KOPT-K1 (cell line): Measurements from ENCODE around the gene EIF4E3.

ENCODE experiments used
- H3K27ac ChIP-seq: fragments of 200-600 bp; sonication (generic); 2 replicates; pipeline ENCODE4 v1.5.1; 2016; ENCODE audit warnings: antibody characterized with exemption, mild to moderate bottlenecking, low read depth, low read length; ENCODE audit not compliant: poor library complexity, severe bottlenecking
- H3K36me3 ChIP-seq: fragments of 200-600 bp; sonication (generic); 2 replicates; pipeline ENCODE4 v1.5.1; 2017; ENCODE audit warnings: antibody characterized with exemption, mild to moderate bottlenecking, low read length, moderate library complexity; ENCODE audit not compliant: insufficient read depth
- H3K9me3 ChIP-seq: fragments of 200-600 bp; sonication (generic); 2 replicates; pipeline ENCODE4 v1.5.1; 2017; ENCODE audit warnings: antibody characterized with exemption, low read length, mild to moderate bottlenecking; ENCODE audit not compliant: insufficient read depth, poor library complexity, severe bottlenecking

Gene EIF4E3

GRCh38 chr3:71684757-71685386 is 40.3 kb downstream of the EIF4E3 start:
- H3K27ac ChIP-seq: no peak overlapping the region
- no peaks in the 10 kb centered on the region for H3K9me3 ChIP-seq
- H3K36me3 ChIP-seq: no peaks in the 10 kb centered on the region

GRCh38 chr3:71684046-71684756 is 41.0 kb downstream of the EIF4E3 start:
- H3K36me3 ChIP-seq: no peaks in the 10 kb centered on the region
- no peaks in the 10 kb centered on the region for H3K9me3 ChIP-seq
- no peak overlapping the region for H3K27ac ChIP-seq

GRCh38 chr3:71681224-71681668 is 44.0 kb downstream of the EIF4E3 start:
- Histone ChIP-seq H3K27ac (no peak overlapping the region), H3K36me3 (no peaks in the 10 kb centered on the region), H3K9me3 (no peaks in the 10 kb centered on the region)

- no peak overlapping the region for H3K27ac ChIP-seq
- H3K9me3 ChIP-seq: no peaks in the 10 kb centered on the region
- no peaks in the 10 kb centered on the region for H3K36me3 ChIP-seq
Measured at GRCh38 chr3:71680603-71681002, 44.6 kb downstream of the EIF4E3 start.

- Histone ChIP-seq H3K36me3 (no peaks in the 10 kb centered on the region), H3K9me3 (no peaks in the 10 kb centered on the region), H3K27ac (no peak overlapping the region)
Measured at GRCh38 chr3:71676931-71677330, 48.3 kb downstream of the EIF4E3 start.

- H3K27ac ChIP-seq: no peak overlapping the region
- H3K9me3 ChIP-seq: no peaks in the 10 kb centered on the region
- H3K36me3 ChIP-seq: no peaks in the 10 kb centered on the region
Measured at GRCh38 chr3:71673486-71673885, 51.7 kb downstream of the EIF4E3 start.

GRCh38 chr3:71672807-71673206 is 52.4 kb downstream of the EIF4E3 start:
- H3K27ac ChIP-seq: no peak overlapping the region
- H3K9me3 ChIP-seq: no peaks in the 10 kb centered on the region
- no peaks in the 10 kb centered on the region for H3K36me3 ChIP-seq

GRCh38 chr3:71672340-71672739 is 52.9 kb downstream of the EIF4E3 start:
- H3K27ac ChIP-seq: no peak overlapping the region
- H3K36me3 ChIP-seq: no peaks in the 10 kb centered on the region

GRCh38 chr3:71671216-71671845 is 53.9 kb downstream of the EIF4E3 start:
- no peaks in the 10 kb centered on the region for H3K9me3 ChIP-seq
- H3K36me3 ChIP-seq: no peaks in the 10 kb centered on the region
- H3K27ac ChIP-seq: no peak overlapping the region

More at GRCh38 chr3:71672340-71672739, 52.9 kb downstream of the EIF4E3 start:
- H3K9me3 ChIP-seq: no peaks in the 10 kb centered on the region

- no peaks in the 10 kb centered on the region for H3K36me3 ChIP-seq
- no peak overlapping the region for H3K27ac ChIP-seq
Measured at GRCh38 chr3:71662568-71662967, 62.6 kb downstream of the EIF4E3 start.

GRCh38 chr3:71662056-71662455 is 63.1 kb downstream of the EIF4E3 start:
- Histone ChIP-seq H3K9me3 (peaks cover 4% of the 10 kb centered on the region), H3K27ac (no peak overlapping the region), H3K36me3 (no peaks in the 10 kb centered on the region)

More at GRCh38 chr3:71662568-71662967, 62.6 kb downstream of the EIF4E3 start:
- H3K9me3 ChIP-seq: peaks cover 4% of the 10 kb centered on the region

GRCh38 chr3:71659864-71660591 is 65.2 kb downstream of the EIF4E3 start:
- Histone ChIP-seq H3K36me3 (no peaks in the 10 kb centered on the region), H3K9me3 (no peaks in the 10 kb centered on the region), H3K27ac (no peak overlapping the region)

- H3K36me3 ChIP-seq: no peaks in the 10 kb centered on the region
- H3K9me3 ChIP-seq: no peaks in the 10 kb centered on the region
- no peak overlapping the region for H3K27ac ChIP-seq
Measured at GRCh38 chr3:71657831-71658530, 67.2 kb downstream of the EIF4E3 start.

- no peak overlapping the region for H3K27ac ChIP-seq
- no peaks in the 10 kb centered on the region for H3K9me3 ChIP-seq
- H3K36me3 ChIP-seq: no peaks in the 10 kb centered on the region
Measured at GRCh38 chr3:71655061-71655460, 70.1 kb downstream of the EIF4E3 start.
